Measurements from ENCODE around the gene DNAH7. TPM values are rescaled to one million over a fixed set of nuclear protein-coding genes. Genes with fewer than 3 reads are reported as not detected.

DNAH7 gene
- total and polyA plus RNA-seq, 3 donors from 2014 or later, result 14.9 to 27.1 (median 25.8) TPM

DNA sequence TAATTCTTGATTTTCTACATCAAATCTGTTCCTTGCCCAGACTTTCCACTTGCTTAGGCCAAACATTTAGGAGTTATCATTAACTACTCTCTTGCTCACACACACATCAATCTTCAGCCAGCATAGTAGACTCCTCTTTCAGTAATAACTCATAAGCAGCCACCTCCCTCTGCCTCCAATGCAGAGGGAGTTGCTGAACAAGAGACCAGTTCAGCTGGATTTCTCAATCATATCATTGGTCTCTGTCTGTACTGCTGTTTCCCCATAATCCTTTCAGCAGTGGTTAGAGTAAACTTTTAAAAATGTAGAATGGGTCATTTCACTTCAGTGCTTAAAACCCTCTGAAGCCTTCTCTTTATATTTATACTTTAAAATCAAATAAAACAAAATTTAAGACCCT is 298.7 kb downstream of the DNAH7 start:
- no peak overlapping the region for H3K4me3 ChIP-seq
- no peaks in the 10 kb centered on the region for H3K36me3 ChIP-seq (ENCODE audit: low read depth, missing control alignments)
- TF ChIP-seq, protein P1, sequence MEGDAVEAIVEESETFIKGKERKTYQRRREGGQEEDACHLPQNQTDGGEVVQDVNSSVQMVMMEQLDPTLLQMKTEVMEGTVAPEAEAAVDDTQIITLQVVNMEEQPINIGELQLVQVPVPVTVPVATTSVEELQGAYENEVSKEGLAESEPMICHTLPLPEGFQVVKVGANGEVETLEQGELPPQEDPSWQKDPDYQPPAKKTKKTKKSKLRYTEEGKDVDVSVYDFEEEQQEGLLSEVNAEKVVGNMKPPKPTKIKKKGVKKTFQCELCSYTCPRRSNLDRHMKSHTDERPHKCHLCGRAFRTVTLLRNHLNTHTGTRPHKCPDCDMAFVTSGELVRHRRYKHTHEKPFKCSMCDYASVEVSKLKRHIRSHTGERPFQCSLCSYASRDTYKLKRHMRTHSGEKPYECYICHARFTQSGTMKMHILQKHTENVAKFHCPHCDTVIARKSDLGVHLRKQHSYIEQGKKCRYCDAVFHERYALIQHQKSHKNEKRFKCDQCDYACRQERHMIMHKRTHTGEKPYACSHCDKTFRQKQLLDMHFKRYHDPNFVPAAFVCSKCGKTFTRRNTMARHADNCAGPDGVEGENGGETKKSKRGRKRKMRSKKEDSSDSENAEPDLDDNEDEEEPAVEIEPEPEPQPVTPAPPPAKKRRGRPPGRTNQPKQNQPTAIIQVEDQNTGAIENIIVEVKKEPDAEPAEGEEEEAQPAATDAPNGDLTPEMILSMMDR (IDR thresholded peaks at IDR 0.05), result no peak
- no peak for TF ChIP-seq POLR2A (IDR thresholded peaks at IDR 0.05)
- DNase-seq, result no peak
- intact Hi-C loops (cut with DNase I; ENCODE audit: low total_unique reads), result no loop called here
- H3K9me3 ChIP-seq, result no peaks in the 10 kb centered on the region
- no peaks in the 10 kb centered on the region for H3K27me3 ChIP-seq
- H3K4me1 ChIP-seq, result no peaks in the 10 kb centered on the region
- no peak overlapping the region for H3K27ac ChIP-seq

GRCh38 chr2:195768431-195768830 is 300.2 kb downstream of the DNAH7 start:
- H3K27me3 ChIP-seq, result no peaks in the 10 kb centered on the region
- intact Hi-C loops (cut with DNase I; ENCODE audit: low total_unique reads), result no loop called here
- no peak for DNase-seq
- no peak for TF ChIP-seq POLR2A (IDR thresholded peaks at IDR 0.05)
- TF ChIP-seq, protein P1 (IDR thresholded peaks at IDR 0.05), result no peak
- no peaks in the 10 kb centered on the region for H3K36me3 ChIP-seq (ENCODE audit: low read depth, missing control alignments)
- no peak overlapping the region for H3K4me3 ChIP-seq
- H3K9me3 ChIP-seq, result no peaks in the 10 kb centered on the region
- H3K4me1 ChIP-seq, result no peaks in the 10 kb centered on the region
- WGBS, 2 donors, result 68 to 72% methylated on average over 2 of the region's 2 CpGs
- no peak overlapping the region for H3K27ac ChIP-seq

DNA sequence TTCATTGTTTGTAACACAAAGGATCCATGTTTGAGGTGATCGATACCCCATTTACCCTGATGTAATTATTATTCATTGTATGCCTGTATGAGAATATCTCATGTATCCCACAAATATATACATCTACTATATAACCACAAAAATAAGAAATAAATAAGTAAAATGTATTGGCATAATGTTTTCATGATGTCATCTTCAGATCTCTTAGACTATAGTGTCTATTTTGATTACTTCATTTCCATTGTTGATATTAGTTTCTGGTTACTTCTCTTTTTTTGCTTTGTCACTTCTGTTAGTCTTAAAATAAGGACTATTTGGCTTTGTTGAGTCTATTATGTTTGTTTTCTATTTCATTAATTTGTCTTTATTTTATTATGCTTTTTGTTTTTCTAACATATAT is 301.9 kb downstream of the DNAH7 start:
- no peak for DNase-seq
- TF ChIP-seq POLR2A (IDR thresholded peaks at IDR 0.05), result no peak
- TF ChIP-seq, protein P1 (IDR thresholded peaks at IDR 0.05), result no peak
- Histone ChIP-seq H3K27me3 (no peaks in the 10 kb centered on the region), H3K36me3 (ENCODE audit: low read depth, missing control alignments) (no peaks in the 10 kb centered on the region), H3K4me1 (no peaks in the 10 kb centered on the region), H3K4me3 (no peak overlapping the region), H3K27ac (no peak overlapping the region), H3K9me3 (no peaks in the 10 kb centered on the region)
- intact Hi-C loops (cut with DNase I; ENCODE audit: low total_unique reads), result no loop called here
- WGBS, 2 donors, result 90 to 100% methylated on average over 1 of the region's 1 CpG

- intact Hi-C loops (cut with DNase I; ENCODE audit: low total_unique reads), result no loop called here
- Histone ChIP-seq H3K27ac (no peak overlapping the region), H3K4me3 (no peak overlapping the region), H3K27me3 (no peaks in the 10 kb centered on the region), H3K36me3 (ENCODE audit: low read depth, missing control alignments) (no peaks in the 10 kb centered on the region), H3K9me3 (no peaks in the 10 kb centered on the region), H3K4me1 (no peaks in the 10 kb centered on the region)
- TF ChIP-seq, protein P1 (IDR thresholded peaks at IDR 0.05), result no peak
- TF ChIP-seq POLR2A (IDR thresholded peaks at IDR 0.05), result no peak
- no peak for DNase-seq
Measured at GRCh38 chr2:195763866-195764265, 304.8 kb downstream of the DNAH7 start.

DNA sequence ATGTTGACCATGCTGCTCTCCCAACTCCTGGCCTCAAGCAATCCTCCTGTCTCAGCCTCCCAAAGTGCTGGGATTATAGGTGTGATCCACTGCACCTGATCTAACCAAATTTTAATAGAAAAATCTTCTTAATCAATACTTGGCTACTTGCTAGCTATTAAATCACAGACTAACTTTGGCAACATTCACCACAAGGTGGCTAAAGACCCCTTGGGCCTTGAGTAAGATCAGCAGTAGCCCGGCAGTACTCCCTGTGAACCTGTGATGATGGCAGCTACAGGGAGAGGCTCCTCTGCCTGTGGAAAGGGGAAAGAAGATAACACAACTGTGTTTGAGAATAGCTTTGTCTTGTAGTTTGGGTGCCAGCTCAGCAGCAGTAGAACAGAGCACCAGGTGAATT is 308.8 kb downstream of the DNAH7 start:
- DNase-seq, result no peak
- H3K4me1 ChIP-seq, result no peaks in the 10 kb centered on the region
- WGBS, 2 donors, result 82 to 92% methylated on average over 1 of the region's 1 CpG
- no peaks in the 10 kb centered on the region for H3K27me3 ChIP-seq
- H3K36me3 ChIP-seq (ENCODE audit: low read depth, missing control alignments), result no peaks in the 10 kb centered on the region
- intact Hi-C loops (cut with DNase I; ENCODE audit: low total_unique reads), result no loop called here
- no peak overlapping the region for H3K4me3 ChIP-seq
- no peaks in the 10 kb centered on the region for H3K9me3 ChIP-seq
- no peak overlapping the region for H3K27ac ChIP-seq
- TF ChIP-seq, protein P1 (IDR thresholded peaks at IDR 0.05), result no peak
- no peak for TF ChIP-seq POLR2A (IDR thresholded peaks at IDR 0.05)

Data from testis (tissue), 3 donors.